Activated T-cell treated with anti-CD3 and anti-CD28 coated beads, Interleukin-2, amount 50 U/mL, for 1 hour (primary cell): ENCODE data around the gene GH2.

Experiments
- DNase-seq: peaks from one replicate; pipeline ENCODE4 v3.0.0-alpha.2; 2020

GH2 gene

GRCh38 chr17:63838631-63839171 lies 43.0 kb downstream of the GH2 start:
- DNase-seq, result no peak

- DNase-seq, result no peak
Measured at GRCh38 chr17:63837962-63838600, 43.7 kb downstream of the GH2 start.

- no peak for DNase-seq
Measured at GRCh38 chr17:63837480-63837879, 44.3 kb downstream of the GH2 start.

GRCh38 chr17:63836811-63837210 lies 44.9 kb downstream of the GH2 start:
- no peak for DNase-seq

DNA sequence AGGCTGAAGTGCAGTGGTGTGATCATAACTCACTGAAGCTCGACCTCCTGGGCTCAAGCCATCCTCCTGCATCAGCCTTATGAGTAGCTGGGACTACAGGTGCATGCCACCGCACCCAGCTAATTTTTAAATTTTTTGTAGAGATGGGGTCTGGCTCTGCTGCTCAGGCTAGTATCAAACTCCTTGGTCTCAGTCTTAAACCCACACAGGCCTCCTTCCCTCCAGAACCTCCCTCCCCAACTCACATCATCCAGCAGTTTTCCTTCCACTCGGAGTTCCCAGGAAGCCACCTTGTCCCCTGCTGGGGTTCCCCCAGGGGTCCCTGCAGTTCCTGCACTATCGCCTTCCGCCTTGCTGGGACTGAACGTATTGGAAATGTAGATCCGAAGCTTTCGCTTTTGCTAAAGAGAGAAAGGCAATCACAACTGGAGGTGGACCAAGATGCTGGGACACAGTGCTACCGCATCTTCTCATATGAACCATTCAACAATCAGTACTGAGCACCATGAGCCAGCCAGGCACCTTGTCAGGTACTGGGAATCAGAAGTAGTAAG lies 46.5 kb downstream of the GH2 start:
- no peak for DNase-seq

DNA sequence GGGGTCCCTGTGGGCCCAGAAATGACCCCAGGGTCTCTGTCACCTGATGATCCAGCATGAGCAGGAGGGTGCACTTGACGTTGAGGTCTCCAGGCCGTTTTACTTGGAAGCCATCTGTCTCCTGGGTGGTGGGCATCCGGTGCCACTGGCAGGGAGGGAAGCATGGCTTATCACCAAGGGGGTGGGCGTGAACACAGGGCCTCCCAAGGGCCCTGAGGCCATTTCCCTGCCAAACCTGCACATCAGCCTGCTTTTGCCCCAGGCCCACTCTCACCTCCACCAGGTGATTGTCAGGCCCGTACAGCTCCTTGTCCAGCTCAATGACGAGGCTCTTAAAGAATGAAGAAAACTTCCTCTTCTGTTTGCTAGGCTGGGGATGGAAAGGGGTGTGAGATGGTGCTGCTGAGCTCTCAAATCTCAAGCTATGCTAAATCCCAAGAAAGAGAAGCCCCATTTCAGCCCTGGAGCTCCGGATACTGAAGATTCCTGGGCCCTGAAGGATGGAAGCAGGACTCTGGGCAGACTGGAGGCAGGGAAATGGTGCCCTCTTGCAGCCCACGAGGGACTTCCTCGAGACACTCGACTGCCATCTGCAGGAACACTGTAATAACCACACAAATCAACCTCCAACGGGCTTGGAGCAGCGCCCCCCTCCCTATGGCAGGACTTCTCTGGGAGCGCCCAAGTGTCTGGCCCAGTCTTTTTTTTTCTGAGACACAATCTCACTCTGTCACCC lies 47.1 kb downstream of the GH2 start:
- peak; percentile 69 for DNase-seq

DNA sequence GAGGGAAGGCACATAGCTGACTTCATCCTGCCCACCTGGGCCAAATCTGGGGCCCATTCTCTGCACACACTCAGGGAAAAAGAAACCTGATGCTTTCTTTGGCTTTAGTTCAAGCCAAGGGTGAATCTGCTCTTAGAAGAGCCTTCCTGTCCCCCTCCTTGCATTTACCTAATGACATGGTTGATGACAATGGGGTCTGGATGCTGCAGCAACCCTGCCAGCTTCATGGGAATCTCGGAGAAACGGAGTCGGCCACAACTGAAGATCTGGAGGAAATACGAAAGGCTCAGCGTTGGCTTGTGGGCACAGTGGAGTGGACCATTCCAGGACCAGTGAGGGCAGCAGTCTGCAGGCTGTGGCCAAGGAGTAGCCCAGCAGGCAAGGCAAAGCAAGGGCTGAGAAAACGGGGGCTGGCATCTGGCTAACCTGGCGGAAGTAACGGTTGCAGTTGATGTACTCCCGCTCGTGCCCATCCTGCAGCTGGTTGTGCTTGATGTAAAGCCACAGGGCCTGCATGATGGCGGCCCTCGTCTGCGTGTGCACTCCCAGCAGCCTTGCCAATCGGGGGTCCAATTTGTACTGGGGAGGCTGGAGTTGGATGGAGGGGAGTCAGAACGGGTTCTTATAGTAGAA lies 47.9 kb downstream of the GH2 start:
- no peak for DNase-seq

DNA sequence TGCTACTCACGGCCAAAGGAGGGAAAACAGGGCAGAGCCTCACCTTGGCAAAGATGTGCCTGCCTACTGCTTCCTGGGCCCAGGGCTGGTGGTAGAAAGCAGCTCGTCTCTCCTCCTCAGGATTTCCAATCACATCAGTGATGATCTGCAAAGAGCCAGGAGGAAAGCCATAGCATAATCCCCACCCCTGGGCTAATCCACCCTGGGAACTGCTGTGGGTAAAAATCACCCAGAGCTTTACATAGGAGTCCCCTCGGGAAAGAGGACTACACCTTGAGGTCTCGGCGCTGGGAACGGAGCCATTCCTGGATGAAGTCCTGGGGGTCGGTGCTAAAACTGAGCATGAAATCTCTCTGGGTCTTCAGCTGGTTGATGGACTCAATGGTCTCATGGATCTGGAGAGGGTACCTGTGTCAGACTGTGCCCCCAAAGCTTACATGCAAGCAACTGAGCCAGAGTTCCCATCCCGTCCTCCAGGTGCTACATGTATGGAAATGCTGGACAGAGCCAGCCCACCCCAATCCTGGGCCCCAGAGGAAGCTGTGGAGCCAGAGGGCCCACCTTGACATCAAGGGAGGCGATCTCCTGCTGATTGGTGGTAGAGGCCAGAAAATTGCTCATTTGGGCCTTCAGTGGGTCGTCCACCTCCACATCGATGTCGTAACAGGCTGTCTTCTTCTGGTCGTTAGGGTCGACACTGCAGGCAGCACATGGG lies 48.6 kb downstream of the GH2 start:
- DNase-seq, result no peak

GRCh38 chr17:63832455-63832854 lies 49.3 kb downstream of the GH2 start:
- no peak for DNase-seq

GRCh38 chr17:63832014-63832413 lies 49.7 kb downstream of the GH2 start:
- DNase-seq, result no peak

GRCh38 chr17:63831505-63831904 lies 50.2 kb downstream of the GH2 start:
- no peak for DNase-seq

DNA sequence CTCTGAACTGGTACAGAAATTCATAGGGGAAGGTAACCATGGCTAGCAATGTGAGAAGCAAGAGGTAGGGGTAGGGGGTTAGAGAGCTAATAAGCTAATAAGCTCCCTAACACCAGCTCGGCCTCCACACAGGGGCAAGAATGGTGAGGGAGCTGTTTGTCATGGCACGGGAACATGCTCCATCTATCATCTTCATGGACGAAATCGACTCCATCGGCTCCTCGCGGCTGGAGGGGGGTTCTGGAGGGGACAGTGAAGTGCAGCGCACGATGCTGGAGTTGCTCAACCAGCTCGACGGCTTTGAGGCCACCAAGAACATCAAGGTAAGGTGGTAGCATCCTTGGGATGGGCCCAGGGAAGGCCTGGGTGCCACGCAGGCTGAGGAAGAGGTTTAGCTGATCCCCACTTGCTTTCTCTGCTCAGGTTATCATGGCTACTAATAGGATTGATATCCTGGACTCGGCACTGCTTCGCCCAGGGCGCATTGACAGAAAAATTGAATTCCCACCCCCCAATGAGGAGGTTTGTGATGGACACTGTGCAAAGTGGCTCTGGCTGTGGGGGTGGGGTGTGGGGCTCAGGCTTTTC lies 50.7 kb downstream of the GH2 start:
- no peak for DNase-seq

DNA sequence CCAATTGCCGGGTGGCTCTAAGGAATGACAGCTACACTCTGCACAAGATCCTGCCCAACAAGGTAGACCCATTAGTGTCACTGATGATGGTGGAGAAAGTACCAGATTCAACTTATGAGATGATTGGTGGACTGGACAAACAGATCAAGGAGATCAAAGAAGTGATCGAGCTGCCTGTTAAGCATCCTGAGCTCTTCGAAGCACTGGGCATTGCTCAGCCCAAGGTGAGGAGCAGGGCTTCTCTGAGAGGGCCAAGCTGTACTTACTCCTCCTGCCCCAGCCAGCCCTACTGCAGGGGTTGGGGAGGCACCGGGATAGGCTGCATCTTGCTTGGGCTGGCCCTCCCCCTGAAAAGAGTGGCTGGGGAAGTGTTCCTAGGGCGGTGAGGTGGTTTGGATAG lies 51.5 kb downstream of the GH2 start:
- DNase-seq, result no peak
